Testis (tissue), 3 donors: ENCODE results near the gene PC. TPM values are rescaled to one million over a fixed set of nuclear protein-coding genes. Genes with fewer than 3 reads are reported as not detected.
"Not testable (repeated sequence)": the region's sequence is repeated elsewhere in the genome, so short reads cannot be mapped to it uniquely, and the experiment has no call there.

Source experiments
- DNase-seq: peaks from one replicate; pipeline ENCODE4 v3.0.0-alpha.2; 2019
- H3K27ac ChIP-seq, 2 donors: fragments of 200-600 bp; sonication (generic); one replicate each; pipeline ENCODE4 v1.5.1; 2019
- H3K27me3 ChIP-seq: fragments of 200-600 bp; sonication (generic); one replicate; pipeline ENCODE4 v1.5.1; 2019
- H3K36me3 ChIP-seq: fragments of 200-600 bp; sonication (generic); one replicate; pipeline ENCODE4 v1.5.1; 2017; ENCODE audit warnings: low read depth; ENCODE audit errors: missing control alignments
- H3K4me1 ChIP-seq: fragments of 200-600 bp; sonication (generic); one replicate; pipeline ENCODE4 v1.5.1; 2019
- H3K4me3 ChIP-seq, 2 donors: fragments of 200-600 bp; sonication (generic); one replicate each; pipeline ENCODE4 v1.5.1; 2017 to 2019
- H3K9me3 ChIP-seq: fragments of 200-600 bp; sonication (generic); one replicate; pipeline ENCODE4 v1.5.1; 2017
- POLR2A ChIP-seq: fragments of 450-650 bp; IDR thresholded peaks from one replicate; pipeline ENCODE4 v1.6.1; 2017; ENCODE audit warnings: antibody characterized with exemption, mild to moderate bottlenecking, moderate library complexity
- WGBS, 2 donors: methylation state at CpG; one replicate each; pipeline ENCODE4 v1.1.5; 2018; 5-methylcytosine and 5-hydroxymethylcytosine counted together
- intact Hi-C: fragments of 100-400 bp; cut with DNase I; formaldehyde crosslinking; loops from one replicate; pipeline ENCODE4 v1.15.1; 2023; ENCODE audit warnings: low total_unique reads
- polyA plus RNA-seq: library from polyadenylated mRNA; stranded (reverse); fragments of 350-450 nt; fragmentation: Illumina TruSeq; extraction: RNeasy Lipid Tissue Mini Kit (QIAGEN cat#74804); gene quantifications from one replicate; pipeline ENCODE4 v1.2.3, GENCODE V29; 2014; ENCODE audit warnings: low read depth, low replicate concordance; ENCODE audit not compliant: insufficient read depth
- total RNA-seq, 2 donors: library from RNA; depleted of rRNA; stranded (reverse); fragments of >200 nt; gene quantifications; one replicate each; pipeline ENCODE4 v1.2.3, GENCODE V29; 2016
- TF ChIP-seq, protein P1 (sequence below), 3 experiments: fragments of 450-650 bp in 2 of 3; fragments of 200-600 bp in 1 of 3; sonication (generic) in 1 of 3; IDR thresholded peaks; one replicate each; pipeline ENCODE4 v1.5.1; 2016 to 2019; ENCODE audit warnings: antibody characterized with exemption in 3 of 3, mild to moderate bottlenecking in 2 of 3, moderate library complexity in 1 of 3

Gene PC
- total and polyA plus RNA-seq, 3 donors from 2014 or later: 40.9 to 53.1 (median 46.0) TPM

DNA sequence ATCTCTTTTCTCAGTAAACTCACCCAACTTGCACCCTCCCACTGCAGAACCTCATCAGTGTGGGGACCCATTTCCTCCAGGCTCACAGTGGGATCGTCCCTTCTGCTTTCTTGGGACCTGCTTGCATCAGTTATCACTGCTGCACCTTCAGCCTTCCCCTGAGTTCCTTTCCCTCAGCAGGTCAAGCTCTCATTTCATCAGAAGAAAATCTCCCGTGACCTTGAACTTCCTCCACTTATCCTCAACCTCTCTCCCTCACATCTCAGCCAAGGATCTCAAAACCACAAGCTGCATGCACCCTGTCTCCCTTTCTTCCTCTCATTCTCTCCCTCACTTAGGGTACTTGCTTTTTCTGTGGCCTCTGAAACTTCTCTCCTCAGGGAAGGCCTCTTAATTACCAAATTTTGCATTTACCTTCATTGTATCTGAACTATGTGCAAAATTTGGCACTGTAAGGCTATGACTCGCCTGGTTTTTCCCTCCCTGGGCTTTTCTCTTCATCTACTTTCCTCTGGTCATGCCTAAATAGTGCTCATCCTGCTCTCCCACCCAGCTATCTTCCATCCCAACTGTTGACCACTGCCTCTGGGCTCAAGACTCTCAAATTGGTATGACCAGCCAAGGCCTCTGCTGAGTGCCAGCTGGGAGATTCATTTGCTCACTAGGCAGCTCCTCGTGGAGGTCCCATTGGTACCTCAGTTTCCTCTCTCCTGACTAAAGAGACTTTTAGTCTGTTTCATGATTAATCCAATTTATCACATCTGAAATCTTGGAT is 117.7 kb downstream of the PC start:
- H3K27ac ChIP-seq: no peak overlapping the region
- H3K27me3 ChIP-seq: no peaks in the 10 kb centered on the region
- H3K4me3 ChIP-seq: no peak overlapping the region
- no peaks in the 10 kb centered on the region for H3K36me3 ChIP-seq
- peaks cover 29% of the 10 kb centered on the region for H3K4me1 ChIP-seq
- no peak for DNase-seq
- no peak for TF ChIP-seq POLR2A
- TF ChIP-seq, protein P1, sequence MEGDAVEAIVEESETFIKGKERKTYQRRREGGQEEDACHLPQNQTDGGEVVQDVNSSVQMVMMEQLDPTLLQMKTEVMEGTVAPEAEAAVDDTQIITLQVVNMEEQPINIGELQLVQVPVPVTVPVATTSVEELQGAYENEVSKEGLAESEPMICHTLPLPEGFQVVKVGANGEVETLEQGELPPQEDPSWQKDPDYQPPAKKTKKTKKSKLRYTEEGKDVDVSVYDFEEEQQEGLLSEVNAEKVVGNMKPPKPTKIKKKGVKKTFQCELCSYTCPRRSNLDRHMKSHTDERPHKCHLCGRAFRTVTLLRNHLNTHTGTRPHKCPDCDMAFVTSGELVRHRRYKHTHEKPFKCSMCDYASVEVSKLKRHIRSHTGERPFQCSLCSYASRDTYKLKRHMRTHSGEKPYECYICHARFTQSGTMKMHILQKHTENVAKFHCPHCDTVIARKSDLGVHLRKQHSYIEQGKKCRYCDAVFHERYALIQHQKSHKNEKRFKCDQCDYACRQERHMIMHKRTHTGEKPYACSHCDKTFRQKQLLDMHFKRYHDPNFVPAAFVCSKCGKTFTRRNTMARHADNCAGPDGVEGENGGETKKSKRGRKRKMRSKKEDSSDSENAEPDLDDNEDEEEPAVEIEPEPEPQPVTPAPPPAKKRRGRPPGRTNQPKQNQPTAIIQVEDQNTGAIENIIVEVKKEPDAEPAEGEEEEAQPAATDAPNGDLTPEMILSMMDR (IDR thresholded peaks at IDR 0.05): no peak
- intact Hi-C loops: no loop called here
- 85 to 95% methylated on average over 4 of the region's 4 CpGs for WGBS, 2 donors
- H3K9me3 ChIP-seq: no peaks in the 10 kb centered on the region

DNA sequence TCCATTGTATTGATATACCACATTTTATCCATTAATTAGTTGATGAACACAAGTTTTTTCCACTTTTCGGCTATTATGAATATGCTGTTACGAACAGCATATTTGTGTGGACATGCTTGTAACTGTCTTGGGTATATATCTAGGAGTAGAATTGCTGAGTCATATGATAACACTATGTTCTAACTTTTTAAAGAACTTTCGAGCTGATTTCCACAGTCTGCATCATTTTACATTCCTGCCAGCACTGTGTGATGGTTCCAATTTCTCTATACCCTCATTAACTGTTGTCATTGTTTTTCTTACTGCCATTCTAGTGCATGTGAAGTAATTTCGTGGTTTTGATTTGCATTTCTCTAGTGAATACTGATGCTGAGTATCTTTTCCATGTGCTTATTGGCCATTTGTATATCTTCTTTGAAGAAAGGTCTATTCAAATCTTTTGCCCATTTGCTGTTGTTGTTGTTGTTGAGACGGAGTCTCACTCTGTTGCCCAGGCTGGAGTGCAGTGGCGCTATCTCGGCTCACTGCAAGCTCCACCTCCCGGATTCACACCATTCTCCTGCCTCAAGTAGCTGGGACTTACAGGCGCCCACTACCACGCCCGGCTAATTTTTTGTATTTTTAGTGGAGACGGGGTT is 122.3 kb downstream of the PC start:
- Histone ChIP-seq H3K27me3 (no peaks in the 10 kb centered on the region), H3K9me3 (no peaks in the 10 kb centered on the region), H3K36me3 (no peaks in the 10 kb centered on the region), H3K27ac (no peak overlapping the region), H3K4me1 (peaks cover 10% of the 10 kb centered on the region), H3K4me3 (no peak overlapping the region)
- no peak for DNase-seq
- TF ChIP-seq POLR2A: no peak
- TF ChIP-seq, protein P1 (IDR thresholded peaks at IDR 0.05): no peak
- WGBS, 2 donors: 85 to 88% methylated on average over 12 of the region's 12 CpGs
- intact Hi-C loops: loop anchor here (10.0 kb wide), 1 partner anchor 141 kb away; no protein-coding TSS in a partner anchor

DNA sequence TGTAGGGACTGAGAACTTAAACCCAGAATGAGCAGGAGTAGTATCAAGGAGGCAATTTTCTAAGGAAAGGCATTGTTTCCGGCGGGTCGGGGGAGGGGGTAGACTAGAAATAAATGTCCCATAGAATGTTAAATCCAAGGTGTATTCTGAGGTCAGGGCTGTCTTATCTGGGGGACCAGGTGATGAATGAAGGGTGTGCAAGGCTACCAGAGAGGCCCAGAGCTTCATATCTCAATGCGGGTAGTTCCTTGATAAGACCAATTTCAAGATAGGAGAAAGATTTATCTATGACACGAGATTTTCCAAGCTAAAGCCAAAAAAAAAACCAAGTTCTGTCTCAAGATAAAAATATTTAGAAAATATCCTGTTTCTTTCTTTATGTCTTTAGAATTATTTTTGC is 123.2 kb downstream of the PC start:
- no peak overlapping the region for H3K4me3 ChIP-seq
- no peaks in the 10 kb centered on the region for H3K27me3 ChIP-seq
- no peak for TF ChIP-seq POLR2A
- TF ChIP-seq, protein P1 (IDR thresholded peaks at IDR 0.05): no peak
- H3K27ac ChIP-seq: no peak overlapping the region
- intact Hi-C loops: loop anchor here (10.0 kb wide), 1 partner anchor 140 kb away; no protein-coding TSS in a partner anchor
- no peak for DNase-seq
- H3K9me3 ChIP-seq: no peaks in the 10 kb centered on the region
- no peaks in the 10 kb centered on the region for H3K36me3 ChIP-seq
- WGBS, 2 donors: 79 to 86% methylated on average over 5 of the region's 5 CpGs
- H3K4me1 ChIP-seq: peaks cover 4% of the 10 kb centered on the region

DNA sequence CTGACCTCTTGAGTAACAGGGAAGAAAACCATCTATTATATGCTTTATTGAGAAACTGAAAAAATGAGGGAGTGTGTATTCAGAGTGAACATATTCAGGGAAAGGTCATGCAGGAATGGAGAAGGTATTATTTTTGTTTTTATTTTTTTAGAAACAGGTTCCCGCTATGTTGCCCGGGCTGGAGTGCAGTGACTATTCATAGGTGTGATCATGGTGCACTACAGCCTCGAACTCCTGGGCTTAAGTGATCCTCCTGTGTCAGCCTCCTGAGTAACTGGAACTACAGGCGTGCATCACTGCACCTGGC is 123.7 kb downstream of the PC start:
- whole genome bisulfite sequencing, 2 donors: 67 to 72% methylated on average over 4 of the region's 4 CpGs
- no peak overlapping the region for H3K4me3 ChIP-seq
- intact Hi-C loops: loop anchor here (10.0 kb wide), 1 partner anchor 140 kb away; no protein-coding TSS in a partner anchor
- no peak overlapping the region for H3K27ac ChIP-seq
- H3K27me3 ChIP-seq: no peaks in the 10 kb centered on the region
- H3K9me3 ChIP-seq: no peaks in the 10 kb centered on the region
- no peaks in the 10 kb centered on the region for H3K36me3 ChIP-seq
- no peak for DNase-seq
- H3K4me1 ChIP-seq: peaks cover 4% of the 10 kb centered on the region
- no peak for TF ChIP-seq POLR2A
- TF ChIP-seq, protein P1 (IDR thresholded peaks at IDR 0.05): no peak

DNA sequence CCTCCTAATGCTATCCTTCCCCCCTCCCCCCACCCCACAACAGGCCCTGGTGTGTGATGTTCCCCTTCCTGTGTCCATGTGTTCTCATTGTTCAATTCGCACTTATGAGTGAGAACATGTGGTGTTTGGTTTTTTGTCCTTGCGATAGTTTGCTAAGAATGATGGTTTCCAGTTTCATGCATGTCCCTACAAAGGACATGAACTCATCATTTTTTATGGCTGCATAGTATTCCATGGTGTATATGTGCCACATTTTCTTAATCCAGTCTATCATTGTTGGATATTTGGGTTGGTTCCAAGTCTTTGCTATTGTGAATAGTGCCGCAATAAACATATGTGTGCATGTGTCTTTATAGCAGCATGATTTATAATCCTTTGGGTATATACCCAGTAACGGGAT is 133.6 kb downstream of the PC start:
- H3K27me3 ChIP-seq, H3K9me3 ChIP-seq, H3K27ac ChIP-seq, H3K36me3 ChIP-seq, intact Hi-C loops, H3K4me3 ChIP-seq, DNase-seq, H3K4me1 ChIP-seq: not testable (repeated sequence)
- WGBS, 2 donors: 92 to 98% methylated on average over 2 to 4 of the region's 4 CpGs
